Heart right ventricle (tissue), 16 donors: ENCODE measurements around the gene HK1. TPM values are rescaled to one million over a fixed set of nuclear protein-coding genes. Genes with fewer than 3 reads are reported as not detected.
A peak's percentile ranks its signal among the peaks of the same experiment; 100 is the strongest.

ENCODE experiments used
- ATAC-seq, 8 donors: fragments of 200-7000 bp; cut with Tn5 transposase; one replicate each; pipeline ENCODE4 v1.9.1; 2020; ENCODE audit warnings: mild to moderate bottlenecking in 8 of 8, moderate library complexity in 8 of 8, moderate number of reproducible peaks in 1 of 8
- DNase-seq, 2 donors: peaks; one replicate each; pipeline ENCODE4 v3.0.0-alpha.2; 2020
- H3K27ac ChIP-seq, 10 donors: fragments of 200-600 bp; sonication (generic) in 2 of 10; one replicate each; pipeline versions ENCODE4 v1.5.0 to v1.8.0; 2020 to 2022; ENCODE audit warnings: mild to moderate bottlenecking in 3 of 10
- H3K27me3 ChIP-seq, 7 donors: fragments of 200-600 bp; one replicate each; pipeline ENCODE4 v1.8.0; 2021 to 2022; ENCODE audit warnings: mild to moderate bottlenecking in 2 of 7
- H3K36me3 ChIP-seq, 9 donors: fragments of 200-600 bp; sonication (generic) in 1 of 9; one replicate each; pipeline versions ENCODE4 v1.5.0 to v1.8.0; 2020 to 2022; ENCODE audit warnings: mild to moderate bottlenecking in 2 of 9
- H3K4me1 ChIP-seq, 9 donors: fragments of 200-600 bp; sonication (generic) in 1 of 9; one replicate each; pipeline versions ENCODE4 v1.5.0 to v1.8.0; 2020 to 2022; ENCODE audit warnings: mild to moderate bottlenecking in 4 of 9
- H3K4me3 ChIP-seq, 10 donors: fragments of 200-600 bp; sonication (generic) in 2 of 10; one replicate each; pipeline versions ENCODE4 v1.5.0 to v1.8.0; 2020 to 2022; ENCODE audit warnings: mild to moderate bottlenecking in 7 of 10, moderate library complexity in 2 of 10
- H3K9me3 ChIP-seq, 11 donors: fragments of 200-600 bp in 10 of 11; sonication (generic) in 2 of 11; one replicate each; pipeline versions ENCODE4 v1.5.0 to v1.8.0; 2013 to 2022; ENCODE audit warnings: mild to moderate bottlenecking in 2 of 11, control low read depth in 1 of 11, moderate library complexity in 1 of 11
- CTCF ChIP-seq, 9 donors: fragments of 200-600 bp; sonication (generic) in 2 of 9; IDR thresholded peaks; one replicate each; pipeline versions ENCODE4 v1.5.0 to v1.8.0; 2021 to 2022; ENCODE audit warnings: antibody characterized with exemption in 9 of 9, mild to moderate bottlenecking in 5 of 9, moderate library complexity in 1 of 9
- WGBS, 2 donors: extraction: QIAGEN DNeasy Blood & Tissue Kit; methylation state at CpG; one replicate each; pipeline ENCODE4 v1.1.7; 2013; ENCODE audit warnings: inconsistent platforms in 1 of 2; 5-methylcytosine and 5-hydroxymethylcytosine counted together
- intact Hi-C, 10 donors: fragments of 100-400 bp; cut with DNase I; formaldehyde crosslinking; loops; one replicate each; pipeline versions ENCODE4 v1.11.1 to v1.14.2; 2022
- polyA plus RNA-seq, 2 donors: library from polyadenylated mRNA; stranded (reverse); fragments of 200-250 nt; gene quantifications; one replicate each; pipeline ENCODE4 v1.2.3, GENCODE V29; 2013
- total RNA-seq, 10 donors: library from RNA; stranded (reverse); fragmentation: NEBNext Ultra II Directional in 3 of 10; extraction: Animal tissue kit (Norgen Biotek cat#: 25700) in 3 of 10; gene quantifications; one replicate each; pipeline versions ENCODE4 v1.2.1 to v1.2.4, GENCODE V29; 2021 to 2023
- donor health status: Arrhythmogenic right ventricular cardiomyopathy.
- donor health status: ischemic (EF 13 %, LVEDD 7.1; RV severe dilation, severe dysfunction).
- donor health status: healthy with polysubstance abuse.
- donor health status: DM: no; HTN: yes; CAD: no.
- donor health status: DM: no; HTN: no; CAD: no.
- donor health status: ischemic (EF 25% LVEDD 6.9; RV normal size, moderate dysfunction).
- donor health status: ischemic (EF 25% LVEDD 5.7; RV mildly dilated, moderate dysfunction).
- donor health status: healthy.
- donor health status: DM: yes; HTN: yes; CAD: no.
- donor health status: Ischemic cardiomyopathy.
- donor health status: ischemic (EF 35%, LVEDD 5.7; RV mildly dilated, moderate dysfunction).
- donor health status: nonischemic (EF 11% LVEDD 7.7; RV severe dilation, severe dysfunction).
- donor health status: DM: yes; HTN: yes; CAD: no.
- donor health status: PGD.
- donor health status: ischemic (EF 29% LVEDD 5.4; RV normal size, mild dysfunction).
- donor health status: nonischemic (EF 23%, LVEDD 6.1; RV moderate dilation, normal function).

HK1 gene
- total and polyA plus RNA-seq, 12 donors = 51.9 to 322 (median 233) TPM

- no peak for ATAC-seq
- no peak for DNase-seq
- intact Hi-C loops = loop anchor here in 4 of 10 donors (5.0 to 10.0 kb wide), 4 partner anchors 87 to 417 kb away; partner anchors contain the start of genes FAM241B (in 1 of the 4) and KIFBP (in 1 of the 4)
- Histone ChIP-seq H3K27me3 (no peaks in the 10 kb centered on the region), H3K36me3 (peaks cover 0 to 58% (median 15%) of the 10 kb centered on the region in 9 donors), H3K9me3 (no peaks in the 10 kb centered on the region), H3K4me3 (no peak overlapping the region), H3K4me1 (peaks cover 20 to 65% (median 57%) of the 10 kb centered on the region in 9 donors), H3K27ac (peak overlapping the region in 7 of 10 donors; percentile 50 to 90 (median 79))
- 85 to 87% methylated on average over 10 of the region's 10 CpGs for WGBS, 2 donors
- TF ChIP-seq CTCF (IDR thresholded peaks at IDR 0.05) = no peak
Observed at GRCh38 chr10:69404786-69405185, 126.5 kb downstream of the HK1 start.

GRCh38 chr10:69405221-69405620 lies 126.9 kb downstream of the HK1 start:
- Histone ChIP-seq H3K36me3 (peaks cover 0 to 54% (median 14%) of the 10 kb centered on the region in 9 donors), H3K27me3 (no peaks in the 10 kb centered on the region), H3K27ac (peak overlapping the region in 9 of 10 donors; percentile 40 to 90 (median 79)), H3K4me3 (no peak overlapping the region), H3K4me1 (peaks cover 20 to 67% (median 60%) of the 10 kb centered on the region in 9 donors), H3K9me3 (no peaks in the 10 kb centered on the region)
- ATAC-seq (no peak), DNase-seq (no peak)
- 59 to 65% methylated on average over 4 of the region's 4 CpGs for WGBS, 2 donors
- intact Hi-C loops = loop anchor here in 4 of 10 donors (5.0 to 10.0 kb wide), 4 partner anchors 88 to 418 kb away; partner anchors contain the start of genes FAM241B (in 1 of the 4) and KIFBP (in 1 of the 4)
- no peak for TF ChIP-seq CTCF (IDR thresholded peaks at IDR 0.05)

GRCh38 chr10:69406302-69406811 lies 128.1 kb downstream of the HK1 start:
- DNase-seq = peak; percentile 69 to 72
- peak overlapping the region in 9 of 10 donors; percentile 40 to 90 (median 79) for H3K27ac ChIP-seq
- peaks cover 0 to 42% (median 4%) of the 10 kb centered on the region in 9 donors for H3K36me3 ChIP-seq
- peak; percentile 19 to 51 (median 28) for ATAC-seq
- H3K9me3 ChIP-seq = no peaks in the 10 kb centered on the region
- H3K4me3 ChIP-seq = peak overlapping the region in 6 of 10 donors; percentile 3 to 61 (median 48)
- H3K4me1 ChIP-seq = peaks cover 20 to 67% (median 60%) of the 10 kb centered on the region in 9 donors
- no peaks in the 10 kb centered on the region for H3K27me3 ChIP-seq
- no peak for TF ChIP-seq CTCF (IDR thresholded peaks at IDR 0.05)
- intact Hi-C loops = loop anchor here in 4 of 10 donors (5.0 to 10.0 kb wide), 4 partner anchors 89 to 419 kb away; partner anchors contain the start of genes FAM241B (in 1 of the 4) and KIFBP (in 1 of the 4)
- WGBS, 2 donors = 23 to 50% methylated on average over 5 of the region's 5 CpGs

GRCh38 chr10:69406816-69407580 lies 128.7 kb downstream of the HK1 start:
- Histone ChIP-seq H3K4me3 (peak overlapping the region in 8 of 10 donors; percentile 3 to 61 (median 37)), H3K27me3 (no peaks in the 10 kb centered on the region), H3K27ac (peak overlapping the region in 9 of 10 donors; percentile 40 to 90 (median 79)), H3K36me3 (peaks cover 0 to 36% (median 0%) of the 10 kb centered on the region in 9 donors), H3K9me3 (no peaks in the 10 kb centered on the region), H3K4me1 (peaks cover 20 to 67% (median 60%) of the 10 kb centered on the region in 9 donors)
- intact Hi-C loops = loop anchor here in 4 of 10 donors (5.0 to 10.0 kb wide), 4 partner anchors 90 to 420 kb away; partner anchors contain the start of genes FAM241B (in 1 of the 4) and KIFBP (in 1 of the 4)
- no peak for DNase-seq
- WGBS, 2 donors = 61 to 73% methylated on average over 6 of the region's 6 CpGs
- peak in 1 of 8 donors; percentile 9 for ATAC-seq
- TF ChIP-seq CTCF (IDR thresholded peaks at IDR 0.05) = no peak
